ENCODE results near the gene MAP3K15. TPM values are rescaled to one million over a fixed set of nuclear protein-coding genes. Genes with fewer than 3 reads are reported as not detected.
"Not testable (repeated sequence)": the region's sequence is repeated elsewhere in the genome, so short reads cannot be mapped to it uniquely, and the experiment has no call there.

MAP3K15 gene
- total RNA-seq, 2 donors from 2014 or later: 0.26 to 0.33 TPM

DNA sequence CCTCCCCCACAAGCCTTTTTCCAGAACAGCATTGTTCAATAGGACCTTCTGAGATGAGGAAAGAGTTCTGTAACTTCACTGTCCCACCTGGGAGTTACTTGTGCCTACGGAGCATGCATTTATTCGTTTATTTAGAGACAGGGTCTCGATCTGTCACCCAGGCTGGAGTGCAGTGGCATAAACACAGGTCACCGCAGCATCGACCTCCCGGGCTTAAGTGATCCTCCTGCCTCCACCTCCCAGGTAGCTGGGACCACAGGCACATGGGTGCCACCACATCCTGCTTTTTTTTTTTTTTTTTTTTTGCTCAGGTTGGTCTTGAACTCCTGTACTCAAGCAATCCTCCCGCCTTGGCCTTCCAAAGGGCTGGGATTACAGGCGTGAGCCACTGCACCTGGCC is 2.9 kb downstream of the MAP3K15 start:
- DNase-seq (no peak), ATAC-seq (no peak)
- H3K36me3 ChIP-seq (replicated peaks in 1 of 2; ENCODE audit: insufficient read depth in 1 of 2, low read depth in 2 of 2): no peaks in the 10 kb centered on the region
- 74 to 85% methylated on average over 4 to 8 of the region's 8 CpGs for WGBS, 2 donors
- H3K9me3 ChIP-seq: no peaks in the 10 kb centered on the region
- intact Hi-C loops (cut with DNase I): no loop called here
- H3K4me3 ChIP-seq: no peak overlapping the region
- H3K27me3 ChIP-seq: peaks cover 0 to 5% of the 10 kb centered on the region in 2 donors
- TF ChIP-seq, protein P1, sequence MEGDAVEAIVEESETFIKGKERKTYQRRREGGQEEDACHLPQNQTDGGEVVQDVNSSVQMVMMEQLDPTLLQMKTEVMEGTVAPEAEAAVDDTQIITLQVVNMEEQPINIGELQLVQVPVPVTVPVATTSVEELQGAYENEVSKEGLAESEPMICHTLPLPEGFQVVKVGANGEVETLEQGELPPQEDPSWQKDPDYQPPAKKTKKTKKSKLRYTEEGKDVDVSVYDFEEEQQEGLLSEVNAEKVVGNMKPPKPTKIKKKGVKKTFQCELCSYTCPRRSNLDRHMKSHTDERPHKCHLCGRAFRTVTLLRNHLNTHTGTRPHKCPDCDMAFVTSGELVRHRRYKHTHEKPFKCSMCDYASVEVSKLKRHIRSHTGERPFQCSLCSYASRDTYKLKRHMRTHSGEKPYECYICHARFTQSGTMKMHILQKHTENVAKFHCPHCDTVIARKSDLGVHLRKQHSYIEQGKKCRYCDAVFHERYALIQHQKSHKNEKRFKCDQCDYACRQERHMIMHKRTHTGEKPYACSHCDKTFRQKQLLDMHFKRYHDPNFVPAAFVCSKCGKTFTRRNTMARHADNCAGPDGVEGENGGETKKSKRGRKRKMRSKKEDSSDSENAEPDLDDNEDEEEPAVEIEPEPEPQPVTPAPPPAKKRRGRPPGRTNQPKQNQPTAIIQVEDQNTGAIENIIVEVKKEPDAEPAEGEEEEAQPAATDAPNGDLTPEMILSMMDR (IDR thresholded peaks at IDR 0.05): no peak
- TF ChIP-seq POLR2A (IDR thresholded peaks at IDR 0.05): no peak
- peaks cover 3% of the 10 kb centered on the region for H3K4me1 ChIP-seq
- H3K27ac ChIP-seq: no peak overlapping the region

GRCh38 chrX:19511796-19512195 is 3.5 kb downstream of the MAP3K15 start:
- H3K36me3 ChIP-seq (replicated peaks in 1 of 2; ENCODE audit: insufficient read depth in 1 of 2, low read depth in 2 of 2); H3K4me1 ChIP-seq; H3K27me3 ChIP-seq; H3K9me3 ChIP-seq; DNase-seq; H3K27ac ChIP-seq; intact Hi-C loops (cut with DNase I); H3K4me3 ChIP-seq; ATAC-seq: not testable (repeated sequence)

- 77 to 84% methylated on average over 7 of the region's 7 CpGs for WGBS, 2 donors
- ATAC-seq: no peak
- H3K27me3 ChIP-seq: no peaks in the 10 kb centered on the region
- no peak for TF ChIP-seq POLR2A (IDR thresholded peaks at IDR 0.05)
- TF ChIP-seq, protein P1 (IDR thresholded peaks at IDR 0.05): no peak
- DNase-seq: no peak
- intact Hi-C loops (cut with DNase I): no loop called here
- H3K36me3 ChIP-seq (replicated peaks in 1 of 2; ENCODE audit: insufficient read depth in 1 of 2, low read depth in 2 of 2): no peaks in the 10 kb centered on the region
- H3K4me1 ChIP-seq: no peaks in the 10 kb centered on the region
- H3K4me3 ChIP-seq: no peak overlapping the region
- no peaks in the 10 kb centered on the region for H3K9me3 ChIP-seq
- H3K27ac ChIP-seq: no peak overlapping the region
Observed at GRCh38 chrX:19496711-19497110, 18.6 kb downstream of the MAP3K15 start.

- WGBS, 2 donors: 24 to 44% methylated on average over 3 of the region's 3 CpGs
- H3K27me3 ChIP-seq: no peaks in the 10 kb centered on the region
- H3K27ac ChIP-seq: peak overlapping the region in 2 of 4 donors; percentile 2 to 69
- peak; percentile 27 to 61 (median 48) for DNase-seq
- no peaks in the 10 kb centered on the region for H3K9me3 ChIP-seq
- ATAC-seq: peak; percentile 78
- no peak for TF ChIP-seq POLR2A (IDR thresholded peaks at IDR 0.05)
- TF ChIP-seq, protein P1 (IDR thresholded peaks at IDR 0.05): no peak
- H3K4me3 ChIP-seq: no peak overlapping the region
- H3K4me1 ChIP-seq: peaks cover 4% of the 10 kb centered on the region
- intact Hi-C loops (cut with DNase I): no loop called here
- no peaks in the 10 kb centered on the region for H3K36me3 ChIP-seq (replicated peaks in 1 of 2; ENCODE audit: insufficient read depth in 1 of 2, low read depth in 2 of 2)
Observed at GRCh38 chrX:19487520-19488200, 27.6 kb downstream of the MAP3K15 start.

- Histone ChIP-seq H3K4me3 (no peak overlapping the region), H3K36me3 (replicated peaks in 1 of 2; ENCODE audit: insufficient read depth in 1 of 2, low read depth in 2 of 2) (no peaks in the 10 kb centered on the region), H3K27me3 (no peaks in the 10 kb centered on the region), H3K9me3 (no peaks in the 10 kb centered on the region), H3K27ac (no peak overlapping the region), H3K4me1 (no peaks in the 10 kb centered on the region)
- 53 to 80% methylated on average over 1 of the region's 1 CpG for WGBS, 2 donors
- no peak for TF ChIP-seq POLR2A (IDR thresholded peaks at IDR 0.05)
- TF ChIP-seq, protein P1 (IDR thresholded peaks at IDR 0.05): no peak
- DNase-seq (no peak), ATAC-seq (no peak)
- intact Hi-C loops (cut with DNase I): no loop called here
Observed at GRCh38 chrX:19479458-19479857, 35.9 kb downstream of the MAP3K15 start.

GRCh38 chrX:19468383-19468782 is 46.9 kb downstream of the MAP3K15 start:
- ATAC-seq; intact Hi-C loops (cut with DNase I); H3K27me3 ChIP-seq; H3K27ac ChIP-seq; DNase-seq; H3K9me3 ChIP-seq; H3K36me3 ChIP-seq (replicated peaks in 1 of 2; ENCODE audit: insufficient read depth in 1 of 2, low read depth in 2 of 2); H3K4me1 ChIP-seq; H3K4me3 ChIP-seq: not testable (repeated sequence)
- 82 to 85% methylated on average over 1 to 2 of the region's 2 CpGs for WGBS, 2 donors

Data from body of pancreas (tissue), 4 donors.